Aorta (tissue), 5 donors: ENCODE results near the gene SETX. TPM values are rescaled to one million over a fixed set of nuclear protein-coding genes. Genes with fewer than 3 reads are reported as not detected.
A peak's percentile ranks its signal among the peaks of the same experiment; 100 is the strongest.
"Not testable (repeated sequence)": the region's sequence is repeated elsewhere in the genome, so short reads cannot be mapped to it uniquely, and the experiment has no call there.

Experiments
- ATAC-seq: fragments of 200-7000 bp; cut with Tn5 transposase; one replicate; pipeline ENCODE4 v1.9.1; 2022; ENCODE audit warnings: moderate library complexity; ENCODE audit not compliant: low FRiP score
- DNase-seq, 2 donors: peaks; one replicate each; pipeline ENCODE4 v3.0.0-alpha.2; 2020
- H3K27ac ChIP-seq, 2 donors: one replicate each; pipeline ENCODE4 v1.5.1; 2013; ENCODE audit warnings: low read length in 2 of 2, mild to moderate bottlenecking in 2 of 2, moderate library complexity in 2 of 2, control low read depth in 1 of 2, inconsistent platforms in 1 of 2, low read depth in 1 of 2
- H3K27me3 ChIP-seq, 2 donors: one replicate each; pipeline ENCODE4 v1.6.1; 2013; ENCODE audit warnings: control low read depth in 1 of 2, low read length in 1 of 2, mild to moderate bottlenecking in 1 of 2, moderate library complexity in 1 of 2; ENCODE audit not compliant: insufficient read depth in 2 of 2, control insufficient read depth in 1 of 2
- H3K36me3 ChIP-seq, 2 donors: one replicate each; pipeline ENCODE4 v1.6.1; 2013; ENCODE audit warnings: control low read depth in 1 of 2, low read length in 1 of 2, mild to moderate bottlenecking in 1 of 2; ENCODE audit not compliant: insufficient read depth in 2 of 2, control insufficient read depth in 1 of 2
- H3K4me1 ChIP-seq, 2 donors: one replicate each; pipeline ENCODE4 v1.6.1; 2013; ENCODE audit warnings: low read length in 2 of 2, control low read depth in 1 of 2, mild to moderate bottlenecking in 1 of 2, moderate library complexity in 1 of 2; ENCODE audit not compliant: insufficient read depth in 2 of 2, control insufficient read depth in 1 of 2
- H3K4me3 ChIP-seq, 2 donors: one replicate each; pipeline ENCODE4 v1.5.1; 2013; ENCODE audit warnings: low read length in 2 of 2, control low read depth in 1 of 2, mild to moderate bottlenecking in 1 of 2
- H3K9me3 ChIP-seq: one replicate; pipeline ENCODE4 v1.6.1; 2013; ENCODE audit warnings: mild to moderate bottlenecking, low read length; ENCODE audit not compliant: control insufficient read depth
- WGBS, 2 donors: extraction: QIAGEN DNeasy Blood & Tissue Kit; methylation state at CpG; one replicate each; pipeline ENCODE4 v1.1.7; 2013; 5-methylcytosine and 5-hydroxymethylcytosine counted together
- intact Hi-C, 2 donors: fragments of 100-400 bp; cut with DNase I; formaldehyde crosslinking; loops; one replicate each; pipeline versions ENCODE4 v1.14.2 to v1.15.0; 2022
- polyA plus RNA-seq, 2 donors: library from polyadenylated mRNA; stranded (reverse); fragments of 200-250 nt; gene quantifications; one replicate each; pipeline ENCODE4 v1.2.3, GENCODE V29; 2013
- total RNA-seq, 2 donors: library from RNA; stranded (reverse); fragmentation: NEBNext Ultra II Directional; extraction: Animal tissue kit (Norgen Biotek cat#: 25700); gene quantifications; one replicate each; pipeline ENCODE4 v1.2.1, GENCODE V29; 2021
- donor health status: healthy with polysubstance abuse.
- donor health status: Bipolar disorder and iron deficiency.
- donor health status: DM: no; HTN: no; CAD: no.
- donor health status: DM: no; HTN: no; CAD: no.
- donor health status: DM: yes; HTN: yes; CAD: no.

Gene SETX
- total and polyA plus RNA-seq, 4 donors, result 9.5 to 67.9 (median 35.8) TPM

GRCh38 chr9:132383462-132383883 is 28.7 kb upstream of the SETX start:
- Histone ChIP-seq H3K4me1 (no peaks in the 10 kb centered on the region), H3K27me3 (no peaks in the 10 kb centered on the region), H3K36me3 (peaks cover 4 to 16% of the 10 kb centered on the region in 2 donors), H3K27ac (no peak overlapping the region), H3K4me3 (no peak overlapping the region), H3K9me3 (no peaks in the 10 kb centered on the region)
- WGBS, 2 donors, result 89 to 90% methylated on average over 10 of the region's 10 CpGs
- ATAC-seq, result no peak
- intact Hi-C loops, result no loop called here
- DNase-seq, result no peak

- H3K9me3 ChIP-seq, result no peaks in the 10 kb centered on the region
- H3K36me3 ChIP-seq, result peaks cover 4 to 14% of the 10 kb centered on the region in 2 donors
- no peaks in the 10 kb centered on the region for H3K4me1 ChIP-seq
- no peaks in the 10 kb centered on the region for H3K27me3 ChIP-seq
- intact Hi-C loops, result no loop called here
- DNase-seq (peak in 1 of 2 donors; percentile 49), ATAC-seq (no peak)
- WGBS, 2 donors, result 91 to 92% methylated on average over 9 of the region's 9 CpGs
- no peak overlapping the region for H3K27ac ChIP-seq
- H3K4me3 ChIP-seq, result no peak overlapping the region
Observed at GRCh38 chr9:132381966-132382541, 27.3 kb upstream of the SETX start.

- H3K27me3 ChIP-seq, H3K27ac ChIP-seq, H3K4me3 ChIP-seq, H3K9me3 ChIP-seq, H3K4me1 ChIP-seq, intact Hi-C loops, ATAC-seq: not testable (repeated sequence)
- H3K36me3 ChIP-seq, result peaks cover 4 to 12% of the 10 kb centered on the region in 2 donors
- peak in 1 of 2 donors; percentile 39 for DNase-seq
- WGBS, 2 donors, result 97 to 99% methylated on average over 3 of the region's 3 CpGs
Observed at GRCh38 chr9:132378416-132378815, 23.6 kb upstream of the SETX start.

- H3K36me3 ChIP-seq, result peaks cover 4 to 12% of the 10 kb centered on the region in 2 donors
- peak in 1 of 2 donors; percentile 12 for DNase-seq
- ATAC-seq, H3K4me3 ChIP-seq, intact Hi-C loops, H3K27ac ChIP-seq, H3K9me3 ChIP-seq, H3K27me3 ChIP-seq, H3K4me1 ChIP-seq: not testable (repeated sequence)
- WGBS, 2 donors, result 96 to 100% methylated on average over 2 of the region's 2 CpGs
Observed at GRCh38 chr9:132377769-132378168, 23.0 kb upstream of the SETX start.

- peak; percentile 88 for ATAC-seq
Observed at GRCh38 chr9:132372177-132373095, 17.6 kb upstream of the SETX start.

GRCh38 chr9:132370592-132370991 is 15.8 kb upstream of the SETX start:
- WGBS, 2 donors, result 87 to 89% methylated on average over 4 of the region's 4 CpGs
- Histone ChIP-seq H3K4me1 (no peaks in the 10 kb centered on the region), H3K36me3 (no peaks in the 10 kb centered on the region), H3K27ac (no peak overlapping the region), H3K4me3 (no peak overlapping the region), H3K27me3 (no peaks in the 10 kb centered on the region), H3K9me3 (no peaks in the 10 kb centered on the region)
- no peak for DNase-seq
- intact Hi-C loops, result no loop called here
- no peak for ATAC-seq

More at GRCh38 chr9:132372177-132373095, 17.6 kb upstream of the SETX start:
- no peak overlapping the region for H3K27ac ChIP-seq
- peaks cover 0 to 4% of the 10 kb centered on the region in 2 donors for H3K36me3 ChIP-seq
- H3K4me1 ChIP-seq, result no peaks in the 10 kb centered on the region
- WGBS, 2 donors, result 73 to 76% methylated on average over 14 of the region's 14 CpGs
- intact Hi-C loops, result no loop called here
- DNase-seq, result peak in 1 of 2 donors; percentile 81
- H3K9me3 ChIP-seq, result no peaks in the 10 kb centered on the region
- no peak overlapping the region for H3K4me3 ChIP-seq
- H3K27me3 ChIP-seq, result no peaks in the 10 kb centered on the region

GRCh38 chr9:132369421-132369820 is 14.6 kb upstream of the SETX start:
- H3K27ac ChIP-seq, result no peak overlapping the region
- no peak for ATAC-seq
- 89% methylated on average over 4 of the region's 4 CpGs for WGBS, 2 donors
- H3K4me3 ChIP-seq, result no peak overlapping the region
- no peaks in the 10 kb centered on the region for H3K4me1 ChIP-seq
- intact Hi-C loops, result no loop called here
- no peak for DNase-seq
- no peaks in the 10 kb centered on the region for H3K27me3 ChIP-seq
- no peaks in the 10 kb centered on the region for H3K36me3 ChIP-seq
- H3K9me3 ChIP-seq, result no peaks in the 10 kb centered on the region

GRCh38 chr9:132367613-132368313 is 13.0 kb upstream of the SETX start:
- WGBS, 2 donors, result 60 to 62% methylated on average over 13 of the region's 13 CpGs
- Histone ChIP-seq H3K36me3 (no peaks in the 10 kb centered on the region), H3K4me3 (no peak overlapping the region), H3K4me1 (no peaks in the 10 kb centered on the region), H3K27ac (no peak overlapping the region), H3K27me3 (no peaks in the 10 kb centered on the region), H3K9me3 (no peaks in the 10 kb centered on the region)
- DNase-seq, result no peak
- ATAC-seq, result no peak
- intact Hi-C loops, result no loop called here
